Caki2 (cell line): ENCODE results near the gene GH1. TPM values are rescaled to one million over a fixed set of nuclear protein-coding genes. Genes with fewer than 3 reads are reported as not detected.
"Not testable (repeated sequence)": the region's sequence is repeated elsewhere in the genome, so short reads cannot be mapped to it uniquely, and the experiment has no call there.

Experiments
- DNase-seq: peaks from one replicate; pipeline ENCODE4 v3.0.0-alpha.2; 2015; ENCODE audit warnings: low read depth
- in situ Hi-C: cut with HindIII; loops from 2 replicates; pipeline ENCODE4 v1.10.0; 2016; ENCODE audit warnings: low sequenced_read_pairs, low pct_unique_long_range_greater_than_20kb, mixed read lengths
- total RNA-seq: library from RNA; depleted of rRNA; stranded (reverse); fragments of >200 nt; shearing (Covaris generic); gene quantifications from 2 replicates; pipeline ENCODE4 v1.2.3, GENCODE V29; 2014; ENCODE audit warnings: low replicate concordance

GH1 gene
- total RNA-seq, 1 experiment from 2014 or later = not detected

DNA sequence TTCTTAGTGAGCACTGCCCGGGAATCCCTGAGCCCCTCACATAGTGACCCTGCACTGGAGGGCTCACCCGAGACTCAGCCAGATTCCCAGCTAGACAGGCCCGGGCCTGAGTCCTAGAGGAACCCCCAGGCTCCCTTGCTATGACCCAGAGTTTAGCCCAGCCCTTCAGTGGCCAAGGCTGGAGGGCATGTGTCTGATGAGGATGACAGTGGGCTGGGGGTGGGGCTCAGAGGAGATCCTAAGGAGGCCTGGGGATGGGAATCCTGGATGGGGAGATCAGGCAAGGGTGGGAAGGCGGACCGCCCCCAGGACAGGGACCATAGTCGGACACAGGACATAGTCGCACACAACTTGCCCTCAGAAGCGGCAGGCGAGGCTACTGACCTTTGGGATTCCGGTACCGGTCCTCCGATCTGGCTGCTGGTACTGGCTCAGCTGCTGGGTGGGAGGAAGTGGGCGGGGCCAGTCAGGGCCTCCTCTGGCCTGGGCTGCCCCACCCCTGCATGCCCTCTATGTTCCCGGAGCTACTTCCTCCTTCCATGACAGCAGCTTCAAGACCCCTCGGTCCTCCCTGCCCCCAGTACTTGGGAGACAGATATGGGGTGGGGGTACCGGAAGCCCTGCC lies 12.4 kb upstream of the GH1 start:
- DNase-seq = no peak
- in situ Hi-C loops = no loop called here

DNA sequence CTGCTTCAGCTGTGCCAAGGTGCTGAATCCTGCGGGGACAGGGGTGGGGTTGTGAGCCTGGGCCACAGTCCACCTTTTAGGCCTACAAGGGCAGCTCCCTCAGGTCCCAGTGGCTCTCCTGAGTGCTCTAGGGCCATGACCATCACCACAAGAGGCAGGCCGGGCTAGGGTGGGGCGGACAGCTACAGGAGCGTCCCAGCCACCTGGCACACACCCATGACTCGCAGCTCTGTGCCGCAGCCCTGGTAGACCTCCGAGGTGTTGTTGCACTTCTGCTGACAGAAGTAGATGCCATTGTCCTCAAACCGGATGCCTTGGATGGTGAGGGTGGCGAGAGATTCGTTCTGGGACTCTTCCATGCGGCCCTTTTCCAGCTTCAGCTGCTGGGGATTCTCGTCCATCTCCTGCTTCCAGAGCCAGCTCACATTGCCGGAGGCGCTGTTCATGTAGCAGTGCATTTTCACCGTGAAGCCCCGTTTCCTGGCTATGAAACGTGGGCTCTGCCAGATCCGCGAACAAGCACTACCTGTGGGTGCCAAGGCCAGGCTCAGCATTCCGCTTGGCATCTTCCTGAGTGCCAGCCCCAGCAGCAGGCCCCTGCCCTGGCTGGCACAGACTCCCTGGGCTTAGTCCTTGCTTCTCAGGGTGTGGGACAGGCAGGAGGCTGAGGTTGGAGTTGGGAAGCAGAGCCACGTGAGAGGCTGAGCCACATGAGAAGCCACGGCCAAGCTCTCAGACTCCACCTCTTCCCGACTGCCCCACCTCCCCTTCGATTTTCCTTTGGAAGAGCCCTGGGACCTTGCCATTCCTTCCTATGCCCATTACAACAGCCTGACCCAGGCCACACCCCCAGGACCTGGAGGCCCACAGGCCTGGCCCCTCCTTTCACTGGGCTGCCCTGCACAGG lies 11.5 kb upstream of the GH1 start:
- DNase-seq = no peak
- in situ Hi-C loops = no loop called here

DNA sequence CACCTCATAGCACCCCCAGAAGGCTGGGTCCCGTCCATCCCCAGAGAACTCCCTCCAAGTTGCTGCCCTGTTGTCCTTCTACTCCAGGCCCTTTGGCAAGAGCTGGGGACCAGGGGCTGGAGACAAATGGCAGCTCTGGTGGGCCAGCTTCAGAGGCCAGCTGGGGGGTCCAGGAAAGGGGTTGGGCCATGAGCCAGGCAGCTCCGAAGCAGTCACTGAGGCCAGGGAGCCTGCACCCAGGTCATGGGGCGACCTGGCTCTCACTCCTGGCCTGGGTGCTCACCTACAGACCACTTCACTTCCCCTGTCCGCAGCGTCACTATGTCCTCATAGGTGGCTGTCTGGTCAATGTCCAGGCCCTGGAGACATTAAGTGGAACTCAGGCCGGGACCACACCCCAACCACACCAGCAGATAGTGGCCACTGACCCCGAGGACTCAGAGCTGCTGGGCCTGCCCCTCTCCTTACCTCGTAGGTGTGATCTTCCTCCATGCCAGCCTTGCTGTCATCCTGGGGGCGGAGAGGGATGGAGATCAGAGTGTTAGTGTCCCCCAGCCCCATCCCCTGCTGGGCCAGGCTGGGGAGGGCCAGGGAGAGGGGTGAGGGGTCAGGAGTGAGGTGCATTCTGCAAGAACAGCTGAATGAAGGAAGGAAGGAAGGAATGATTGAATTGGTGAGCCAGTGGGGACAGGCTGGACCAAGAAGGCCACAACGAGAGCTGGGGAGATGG lies 10.5 kb upstream of the GH1 start:
- in situ Hi-C loops = no loop called here
- no peak for DNase-seq

DNA sequence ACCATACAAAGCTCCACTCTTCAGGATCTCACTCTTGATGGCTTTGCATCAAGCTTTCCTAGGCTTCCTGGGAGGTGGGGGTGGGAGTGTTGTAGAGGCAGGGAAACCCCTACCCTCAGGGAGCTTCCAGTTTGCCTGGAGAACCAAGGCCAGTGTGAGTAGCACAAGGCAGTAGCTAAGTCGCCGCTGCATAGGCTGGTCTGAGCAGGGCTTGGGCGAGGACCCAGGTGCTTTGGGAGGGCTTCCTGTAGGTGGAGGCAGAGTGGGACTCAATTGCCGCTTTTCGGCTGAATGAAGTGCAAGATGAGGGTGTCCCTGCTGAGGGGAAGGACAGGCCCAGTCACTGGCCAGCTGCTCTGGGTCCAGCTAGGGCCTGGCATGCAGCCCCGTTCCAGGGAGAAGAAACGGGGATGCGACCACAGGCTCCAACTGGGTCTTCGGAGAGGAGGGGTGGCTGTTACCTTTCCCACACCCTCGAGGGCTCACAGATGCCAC lies 9.6 kb upstream of the GH1 start:
- in situ Hi-C loops = no loop called here
- DNase-seq = no peak

DNA sequence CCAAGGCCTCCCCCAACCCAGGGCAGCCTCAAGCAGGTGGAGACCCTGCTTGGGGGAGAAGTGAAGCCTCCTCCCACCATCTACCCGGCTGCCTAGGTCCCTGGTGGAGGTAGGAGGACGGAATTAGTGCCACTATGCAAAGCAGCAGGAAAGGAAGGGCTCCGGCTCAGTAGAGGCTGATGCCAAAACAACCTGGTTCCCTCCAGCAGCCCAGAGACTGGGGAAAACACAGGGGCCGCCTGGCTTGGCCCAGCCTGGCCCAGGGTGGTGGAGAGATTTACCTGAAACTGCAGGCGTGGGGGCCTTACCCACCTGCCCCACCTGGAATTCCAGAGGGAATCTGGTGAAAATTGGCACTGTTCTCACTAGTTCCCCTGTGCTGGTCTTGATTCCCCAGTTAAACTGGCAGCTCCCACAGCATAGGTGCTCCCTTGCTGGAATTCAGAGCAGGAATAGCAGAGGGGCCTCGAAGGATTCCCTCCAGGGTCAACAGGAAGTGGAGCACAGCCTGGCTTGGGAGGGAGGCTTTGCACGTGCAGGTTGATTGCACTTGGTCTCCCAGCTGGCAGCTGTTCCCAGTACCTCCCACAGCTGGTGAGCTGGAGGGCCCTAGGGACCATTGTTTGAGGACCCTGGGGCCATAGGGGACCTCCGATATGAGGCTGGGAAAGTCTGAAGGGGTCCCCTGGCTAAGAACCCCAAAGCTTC lies 9.0 kb upstream of the GH1 start:
- in situ Hi-C loops = no loop called here
- DNase-seq = no peak

DNA sequence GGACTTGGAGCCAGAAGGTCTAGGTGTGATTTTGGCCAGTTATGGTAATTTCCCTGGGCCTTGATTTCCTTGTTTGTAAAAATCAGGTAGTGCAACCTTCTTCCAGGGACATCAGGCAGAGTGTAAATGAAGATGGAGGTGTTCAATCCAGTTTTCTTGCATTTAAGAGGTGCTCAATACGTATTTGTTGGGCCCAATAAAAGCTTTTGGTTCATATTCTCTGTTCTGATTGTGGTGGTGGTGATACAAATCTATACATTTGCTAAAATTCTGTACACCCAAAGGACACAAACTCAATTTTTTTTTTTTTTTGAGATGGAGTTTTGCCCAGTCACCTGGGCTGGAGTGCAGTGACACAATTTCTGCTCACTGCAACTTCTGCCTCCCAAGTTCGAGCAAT lies 7.5 kb upstream of the GH1 start:
- DNase-seq = no peak
- in situ Hi-C loops = no loop called here

DNA sequence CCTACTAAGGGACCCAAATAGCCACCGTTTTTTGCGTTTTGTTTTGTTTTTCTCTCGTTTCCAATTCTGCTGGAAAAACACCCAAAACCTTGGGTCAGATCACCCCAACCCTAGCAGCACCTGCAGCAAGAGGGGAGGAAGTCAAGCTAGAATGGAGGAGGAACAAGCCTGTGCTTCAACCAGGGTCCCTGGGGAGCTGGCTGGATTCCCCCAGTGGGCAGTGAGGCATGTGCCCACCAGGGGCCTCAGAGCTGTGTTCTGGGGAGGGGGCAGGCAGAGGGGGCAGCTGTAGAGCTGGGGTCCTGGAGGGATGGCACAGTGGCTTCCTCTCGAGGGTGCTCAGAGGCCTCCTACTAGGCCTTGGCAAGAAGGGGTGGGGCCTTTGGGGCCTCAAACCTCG lies 7.0 kb upstream of the GH1 start:
- no peak for DNase-seq
- in situ Hi-C loops = no loop called here

DNA sequence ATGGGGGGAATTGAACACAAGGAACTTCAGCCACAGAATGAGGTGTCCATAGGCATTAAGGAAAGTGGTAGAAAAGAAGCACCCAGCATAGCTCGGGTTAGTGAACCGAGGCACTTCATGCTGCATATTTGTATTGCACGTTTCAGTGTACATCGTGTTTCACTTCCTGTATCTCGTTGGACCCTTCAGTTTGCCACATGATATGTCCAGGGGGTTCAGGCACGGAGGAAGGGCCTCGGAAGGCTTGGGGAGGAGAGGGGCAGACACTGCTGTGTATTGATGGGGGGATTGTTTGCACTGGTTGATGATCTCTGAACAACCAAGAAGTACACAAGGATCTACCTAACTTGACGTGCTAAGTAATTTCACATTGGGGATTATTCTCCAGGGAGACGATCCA lies 3.8 kb upstream of the GH1 start:
- DNase-seq, in situ Hi-C loops: not testable (repeated sequence)

DNA sequence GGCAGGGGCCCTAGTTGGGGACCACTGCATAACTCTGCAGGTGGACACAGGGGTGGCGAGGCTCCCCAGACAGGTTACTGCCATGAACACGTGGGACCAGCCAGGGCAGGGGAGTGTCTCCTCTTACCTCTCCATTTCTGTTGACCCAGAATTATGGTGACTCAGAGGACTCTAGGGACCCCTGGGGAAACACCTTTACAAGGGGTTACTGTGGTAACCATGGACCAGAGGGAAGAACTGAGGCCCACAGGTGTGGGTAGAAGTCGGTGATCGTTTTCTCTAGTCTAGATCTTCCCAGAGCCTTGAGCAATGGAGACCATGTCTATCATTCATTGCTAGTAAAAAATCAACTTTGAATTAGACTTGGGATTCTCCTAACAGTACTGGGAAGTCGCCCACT lies 2.1 kb upstream of the GH1 start:
- DNase-seq, in situ Hi-C loops: not testable (repeated sequence)

DNA sequence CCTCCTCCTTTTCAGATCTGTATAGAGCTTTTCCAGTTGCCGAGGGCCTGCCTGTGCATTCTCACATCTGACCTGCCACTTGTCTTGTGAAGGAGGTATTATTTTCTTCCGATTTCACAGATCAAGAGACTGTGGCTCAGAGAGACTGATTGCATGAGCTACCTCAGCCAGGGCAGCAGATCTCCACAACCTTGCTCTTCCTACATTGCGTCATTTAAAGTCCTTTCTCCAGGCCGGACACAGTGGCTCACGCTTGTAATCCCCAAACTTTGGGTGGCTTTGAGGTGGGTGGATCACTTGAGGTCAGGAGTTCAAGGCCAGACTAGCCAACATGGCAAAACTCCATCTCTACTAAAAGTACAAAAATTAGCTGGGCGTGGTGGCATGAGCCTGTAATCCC lies 1.4 kb upstream of the GH1 start:
- DNase-seq, in situ Hi-C loops: not testable (repeated sequence)

DNA sequence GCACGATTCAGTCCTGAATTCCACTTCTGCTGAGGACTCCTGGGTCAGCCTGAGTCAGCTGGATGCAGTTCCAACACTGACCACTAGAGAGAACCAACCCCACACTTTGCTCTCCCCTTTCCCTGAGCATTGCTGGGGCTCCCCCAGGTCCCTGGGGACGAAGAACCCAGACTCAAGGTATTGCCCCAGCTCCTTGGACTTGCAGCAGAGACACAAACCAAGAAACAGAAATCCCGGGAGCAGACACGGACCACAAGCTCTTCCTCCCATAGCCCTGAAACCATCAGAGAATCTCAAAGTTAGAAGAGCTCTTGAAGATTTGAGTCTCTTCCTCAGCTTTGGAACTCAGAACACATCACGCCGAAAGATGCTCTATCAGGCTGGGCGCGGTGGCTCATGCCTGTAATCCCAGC lies 678 bp upstream of the GH1 start:
- DNase-seq = peak; percentile 44
- in situ Hi-C loops = no loop called here

DNA sequence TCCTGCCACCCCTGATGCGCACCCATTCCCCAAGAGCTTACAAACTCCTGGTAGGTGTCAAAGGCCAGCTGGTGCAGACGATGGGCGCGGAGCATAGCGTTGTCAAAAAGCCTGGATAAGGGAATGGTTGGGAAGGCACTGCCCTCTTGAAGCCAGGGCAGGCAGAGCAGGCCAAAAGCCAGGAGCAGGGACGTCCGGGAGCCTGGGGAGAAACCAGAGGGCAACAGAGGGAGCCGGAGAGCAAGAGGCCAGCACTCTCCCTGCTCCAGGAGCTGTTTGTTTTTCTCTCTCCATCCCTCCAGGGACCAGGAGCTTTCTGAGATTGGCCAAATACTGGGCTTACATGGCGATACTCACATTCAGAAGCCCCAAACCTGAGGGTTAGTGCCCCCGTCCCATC lies 334 bp downstream of the GH1 start:
- DNase-seq = no peak
- in situ Hi-C loops = no loop called here

DNA sequence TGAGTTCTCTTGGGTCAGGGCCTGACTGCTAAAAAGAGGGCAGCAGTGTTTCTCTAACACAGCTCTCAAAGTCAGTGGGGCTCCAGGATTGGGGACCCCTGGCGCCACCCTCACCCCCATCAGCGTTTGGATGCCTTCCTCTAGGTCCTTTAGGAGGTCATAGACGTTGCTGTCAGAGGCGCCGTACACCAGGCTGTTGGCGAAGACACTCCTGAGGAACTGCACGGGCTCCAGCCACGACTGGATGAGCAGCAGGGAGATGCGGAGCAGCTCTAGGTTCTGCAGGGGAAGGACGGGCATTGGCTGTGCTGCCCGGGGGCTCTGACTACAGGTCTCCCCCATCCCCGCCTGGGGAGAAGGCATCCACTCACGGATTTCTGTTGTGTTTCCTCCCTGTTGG lies 993 bp downstream of the GH1 start:
- in situ Hi-C loops = no loop called here

DNA sequence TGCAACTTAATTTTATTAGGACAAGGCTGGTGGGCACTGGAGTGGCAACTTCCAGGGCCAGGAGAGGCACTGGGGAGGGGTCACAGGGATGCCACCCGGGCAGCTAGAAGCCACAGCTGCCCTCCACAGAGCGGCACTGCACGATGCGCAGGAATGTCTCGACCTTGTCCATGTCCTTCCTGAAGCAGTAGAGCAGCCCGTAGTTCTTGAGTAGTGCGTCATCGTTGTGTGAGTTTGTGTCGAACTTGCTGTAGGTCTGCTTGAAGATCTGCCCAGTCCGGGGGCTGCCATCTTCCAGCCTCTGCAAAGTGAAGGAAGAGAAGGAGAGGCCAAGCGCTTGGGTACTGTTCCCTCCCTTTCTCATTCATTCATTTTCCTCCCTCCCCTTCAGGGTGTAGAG lies 1.4 kb downstream of the GH1 start:
- DNase-seq, in situ Hi-C loops: not testable (repeated sequence)

More for the DNA sequence above, 993 bp downstream of the GH1 start:
- no peak for DNase-seq

DNA sequence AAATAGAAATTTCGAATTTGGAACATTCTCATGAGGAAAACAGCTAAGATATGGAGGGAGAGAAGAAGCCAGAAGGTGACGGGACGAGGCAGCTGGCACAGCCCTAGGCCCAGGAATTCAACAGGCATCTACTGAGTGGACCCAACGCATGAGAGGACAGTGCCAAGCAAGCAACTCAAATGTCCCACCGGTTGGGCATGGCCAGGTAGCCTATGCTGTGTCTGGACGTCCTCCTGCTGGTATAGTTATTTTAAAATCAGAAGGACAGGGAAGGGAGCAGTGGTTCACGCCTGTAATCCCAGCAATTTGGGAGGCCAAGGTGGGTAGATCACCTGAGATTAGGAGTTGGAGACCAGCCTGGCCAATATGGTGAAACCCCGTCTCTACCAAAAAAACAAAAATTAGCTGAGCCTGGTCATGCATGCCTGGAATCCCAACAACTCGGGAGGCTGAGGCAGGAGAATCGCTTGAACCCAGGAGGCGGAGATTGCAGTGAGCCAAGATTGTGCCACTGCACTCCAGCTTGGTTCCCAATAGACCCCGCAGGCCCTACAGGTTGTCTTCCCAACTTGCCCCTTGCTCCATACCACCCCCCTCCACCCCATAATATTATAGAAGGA lies 2.0 kb downstream of the GH1 start:
- in situ Hi-C loops = no loop called here

DNA sequence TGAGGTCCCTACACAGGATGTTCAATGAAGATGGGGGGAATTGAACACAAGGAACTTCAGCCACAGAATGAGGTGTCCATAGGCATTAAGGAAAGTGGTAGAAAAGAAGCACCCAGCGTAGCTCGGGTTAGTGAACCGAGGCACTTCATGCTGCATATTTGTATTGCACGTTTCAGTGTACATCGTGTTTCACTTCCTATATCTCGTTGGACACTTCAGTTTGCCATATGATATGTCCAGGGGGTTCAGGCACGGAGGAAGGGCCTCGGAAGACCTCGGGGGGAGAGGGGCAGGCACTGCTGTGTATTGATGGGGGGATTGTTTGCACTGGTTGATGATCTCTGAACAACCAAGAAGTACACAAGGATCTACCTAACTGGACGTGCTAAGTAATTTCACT lies 2.9 kb downstream of the GH1 start:
- DNase-seq, in situ Hi-C loops: not testable (repeated sequence)

More for the DNA sequence above, 2.0 kb downstream of the GH1 start:
- DNase-seq = no peak

DNA sequence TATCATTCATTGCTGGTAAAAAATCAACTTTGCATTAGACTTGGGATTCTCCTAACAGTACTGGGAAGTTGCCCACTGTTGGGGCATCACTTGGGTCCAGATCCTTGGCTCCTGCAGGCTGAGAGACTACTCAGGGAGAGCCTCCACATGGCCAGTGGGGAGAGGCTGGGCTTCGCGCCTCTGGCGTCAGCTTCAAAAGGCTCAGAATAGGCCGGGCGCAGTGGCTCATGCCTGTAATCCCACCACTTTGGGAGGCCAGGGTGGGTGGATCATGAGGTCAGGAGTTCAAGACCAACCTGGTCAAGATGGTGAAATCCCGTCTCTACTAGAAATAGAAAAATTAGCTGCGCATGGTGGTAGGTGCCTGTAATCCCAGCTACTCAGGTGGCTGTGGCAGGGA lies 4.2 kb downstream of the GH1 start:
- in situ Hi-C loops = no loop called here
- no peak for DNase-seq

DNA sequence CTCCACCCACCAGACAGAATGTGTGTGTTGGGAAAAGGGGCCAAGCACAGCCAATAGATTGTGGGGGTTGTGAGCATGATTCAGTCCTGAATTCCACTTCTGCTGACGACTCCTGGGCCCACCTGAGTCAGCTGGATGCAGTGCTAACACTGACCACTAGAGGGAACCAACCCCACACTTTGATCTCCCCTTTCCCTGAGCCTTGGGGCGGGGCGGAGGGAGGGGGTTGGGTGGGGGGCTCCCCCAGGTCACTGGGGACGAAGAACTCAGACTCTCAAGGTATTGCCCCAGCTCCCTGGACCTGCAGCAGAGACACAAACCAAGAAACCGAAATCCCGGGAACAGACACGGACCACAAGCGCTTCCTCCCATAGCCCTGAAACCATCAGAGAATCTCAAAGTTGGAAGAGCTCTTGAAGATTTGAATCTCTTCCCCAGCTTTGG lies 7.0 kb downstream of the GH1 start:
- DNase-seq = peak; percentile 16
- in situ Hi-C loops = no loop called here
